T-helper 1 cell treated with Interleukin-12 subunit alpha and Interleukin-12 subunit beta and Interleukin-4 antibody, amounts not matched to agents 30 μg/mL and 1 μg/mL, for 36 hours (primary cell): ENCODE measurements around the gene HS3ST3B1.

Source experiments
- H3K27ac Mint-ChIP-seq: one replicate; pipeline ENCODE4 v1.8.0; 2021; ENCODE audit warnings: mild to moderate bottlenecking, mixed read lengths
- H3K27me3 Mint-ChIP-seq: one replicate; pipeline ENCODE4 v1.8.0; 2021; ENCODE audit warnings: low read depth, mixed read lengths
- H3K36me3 Mint-ChIP-seq: one replicate; pipeline ENCODE4 v1.8.0; 2021; ENCODE audit warnings: low read depth, mixed read lengths
- H3K4me1 Mint-ChIP-seq: one replicate; pipeline ENCODE4 v1.8.0; 2021; ENCODE audit warnings: low read depth, mixed read lengths
- H3K4me3 Mint-ChIP-seq: one replicate; pipeline ENCODE4 v1.8.0; 2021; ENCODE audit warnings: mild to moderate bottlenecking, moderate library complexity, mixed read lengths
- H3K9me3 Mint-ChIP-seq: one replicate; pipeline ENCODE4 v1.8.0; 2021; ENCODE audit warnings: mixed read lengths

Gene HS3ST3B1

DNA sequence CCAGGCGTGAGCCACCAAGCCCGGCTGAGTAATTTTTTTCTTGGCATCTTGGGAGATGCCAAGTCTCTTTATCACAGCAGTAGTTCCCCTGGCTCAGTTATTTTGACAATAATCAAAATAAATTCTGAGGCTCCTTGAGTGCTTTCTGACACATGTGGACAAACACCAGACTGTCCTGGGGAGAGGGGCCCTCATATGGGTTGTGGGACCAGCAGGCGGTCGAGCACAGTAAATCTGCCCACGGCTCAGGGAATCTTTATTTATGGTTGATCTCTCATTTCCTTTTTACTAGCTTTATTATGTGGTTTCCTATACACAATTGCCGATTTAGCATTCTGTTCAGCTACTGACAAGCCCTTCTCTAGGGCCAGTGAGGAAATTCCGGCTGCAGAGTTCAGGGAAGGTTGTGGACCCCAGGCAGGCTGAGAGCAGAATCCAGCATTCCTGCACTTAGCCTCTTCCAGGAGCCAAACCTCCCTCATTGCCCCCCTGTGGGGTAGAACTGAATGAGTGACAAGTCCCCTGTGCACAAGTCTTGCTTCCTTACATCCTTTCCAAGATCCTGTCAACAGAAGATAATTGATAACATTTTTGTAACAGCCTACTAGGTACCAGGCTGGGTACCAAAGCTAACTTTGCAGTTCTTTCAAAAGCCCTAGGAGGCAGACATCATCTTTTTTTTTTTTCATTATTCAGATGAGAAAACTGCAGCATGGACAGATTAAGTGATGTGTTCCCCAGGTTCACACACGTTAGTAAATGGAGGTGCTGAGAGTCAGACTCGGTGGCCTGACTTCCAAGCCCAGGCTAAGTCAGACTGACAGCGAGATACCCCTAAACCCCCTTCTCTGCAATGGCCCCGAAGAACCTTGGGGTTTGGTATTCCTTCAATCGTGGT is 40.2 kb downstream of the HS3ST3B1 start:
- H3K27me3 Mint-ChIP-seq: no peaks in the 10 kb centered on the region
- no peak overlapping the region for H3K4me3 Mint-ChIP-seq
- peak overlapping the region; percentile 26 for H3K27ac Mint-ChIP-seq
- peaks cover 26% of the 10 kb centered on the region for H3K36me3 Mint-ChIP-seq
- H3K4me1 Mint-ChIP-seq: peaks cover 33% of the 10 kb centered on the region
- no peaks in the 10 kb centered on the region for H3K9me3 Mint-ChIP-seq

DNA sequence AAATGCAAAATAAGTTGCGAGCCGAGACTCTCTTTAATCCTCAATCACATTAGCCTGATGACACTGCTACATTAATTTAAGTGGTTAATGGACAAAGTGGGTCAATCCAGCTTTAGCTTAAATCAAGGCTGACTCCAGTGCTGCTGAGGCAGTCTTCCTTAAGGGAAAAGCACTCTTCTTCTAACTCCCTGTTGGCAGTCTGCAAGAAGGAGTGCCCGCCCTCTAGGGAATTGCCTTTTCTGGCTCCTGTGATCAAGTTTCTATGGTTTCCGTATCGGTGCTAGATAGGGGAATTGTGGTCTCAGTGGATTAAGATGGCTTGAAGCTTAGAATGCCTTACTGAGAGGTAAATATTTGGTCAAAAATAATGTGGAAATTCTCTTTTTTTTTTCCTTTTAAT is 41.0 kb downstream of the HS3ST3B1 start:
- H3K27ac Mint-ChIP-seq: no peak overlapping the region
- peaks cover 33% of the 10 kb centered on the region for H3K36me3 Mint-ChIP-seq
- H3K9me3 Mint-ChIP-seq: no peaks in the 10 kb centered on the region
- H3K4me1 Mint-ChIP-seq: peaks cover 29% of the 10 kb centered on the region
- no peaks in the 10 kb centered on the region for H3K27me3 Mint-ChIP-seq
- H3K4me3 Mint-ChIP-seq: no peak overlapping the region

DNA sequence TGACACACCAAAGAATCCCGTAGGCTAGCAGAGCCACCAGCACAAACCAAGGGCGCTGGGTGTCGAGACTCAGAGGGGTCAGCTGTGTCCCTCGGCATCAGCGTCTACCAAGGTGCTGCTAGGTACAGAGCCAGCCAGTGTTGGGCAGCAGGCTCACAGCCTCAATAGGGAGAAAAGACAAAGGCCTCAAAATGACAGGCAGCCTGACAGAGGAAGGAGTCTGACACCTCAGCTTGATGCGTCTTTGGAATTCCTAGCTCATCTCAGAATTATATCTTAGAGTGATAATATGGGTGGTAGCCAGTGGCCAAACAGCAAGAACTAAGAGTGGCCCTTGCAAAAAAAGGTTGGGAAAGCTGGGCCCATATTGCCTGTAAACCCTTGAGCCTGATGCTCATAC is 45.9 kb downstream of the HS3ST3B1 start:
- no peak overlapping the region for H3K27ac Mint-ChIP-seq

DNA sequence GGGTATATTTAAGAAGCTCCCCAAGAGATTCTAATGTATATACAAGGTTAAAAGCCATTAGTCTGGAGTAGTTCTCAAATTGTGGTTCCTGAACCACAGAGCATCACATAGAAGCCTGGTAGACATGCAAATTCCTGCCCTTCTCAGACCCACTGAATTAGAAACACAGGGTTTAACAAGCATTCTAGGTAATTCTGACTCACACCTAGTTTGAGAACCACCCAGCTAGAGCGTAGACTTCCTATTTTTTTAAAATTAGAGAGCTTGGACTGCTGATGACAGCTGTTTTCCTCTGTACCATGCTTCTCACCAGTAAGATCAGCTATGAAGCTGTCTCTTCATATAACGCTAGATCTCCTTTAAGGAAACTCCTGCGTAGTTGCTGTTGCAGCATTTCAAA is 50.6 kb downstream of the HS3ST3B1 start:
- no peak overlapping the region for H3K4me3 Mint-ChIP-seq
- peaks cover 28% of the 10 kb centered on the region for H3K36me3 Mint-ChIP-seq
- H3K4me1 Mint-ChIP-seq: peaks cover 8% of the 10 kb centered on the region
- no peak overlapping the region for H3K27ac Mint-ChIP-seq
- H3K27me3 Mint-ChIP-seq: no peaks in the 10 kb centered on the region
- H3K9me3 Mint-ChIP-seq: no peaks in the 10 kb centered on the region

More for the DNA sequence above, 45.9 kb downstream of the HS3ST3B1 start:
- H3K27me3 Mint-ChIP-seq: no peaks in the 10 kb centered on the region
- peaks cover 9% of the 10 kb centered on the region for H3K4me1 Mint-ChIP-seq
- H3K36me3 Mint-ChIP-seq: peaks cover 41% of the 10 kb centered on the region
- no peak overlapping the region for H3K4me3 Mint-ChIP-seq
- no peaks in the 10 kb centered on the region for H3K9me3 Mint-ChIP-seq

DNA sequence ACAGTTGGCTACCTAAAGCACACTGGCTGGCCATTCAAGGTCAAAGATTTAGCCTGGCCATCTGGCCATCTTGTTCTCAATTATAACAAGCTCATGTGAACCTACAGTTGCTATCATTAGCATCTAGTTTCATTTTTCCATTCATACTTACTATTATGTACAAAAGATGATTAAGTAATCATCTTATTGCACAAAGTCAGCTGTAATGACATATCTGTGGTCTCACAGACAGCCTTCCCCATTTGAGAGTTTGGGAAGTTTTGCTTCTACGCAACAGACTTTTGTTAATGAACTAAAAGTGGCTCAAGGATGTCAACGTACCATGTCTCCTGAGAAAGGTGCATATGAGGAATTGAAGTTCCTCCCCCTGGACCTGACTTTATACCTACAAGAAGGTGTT is 51.3 kb downstream of the HS3ST3B1 start:
- Mint-ChIP-seq H3K4me3 (no peak overlapping the region), H3K27ac (no peak overlapping the region), H3K36me3 (peaks cover 24% of the 10 kb centered on the region)

DNA sequence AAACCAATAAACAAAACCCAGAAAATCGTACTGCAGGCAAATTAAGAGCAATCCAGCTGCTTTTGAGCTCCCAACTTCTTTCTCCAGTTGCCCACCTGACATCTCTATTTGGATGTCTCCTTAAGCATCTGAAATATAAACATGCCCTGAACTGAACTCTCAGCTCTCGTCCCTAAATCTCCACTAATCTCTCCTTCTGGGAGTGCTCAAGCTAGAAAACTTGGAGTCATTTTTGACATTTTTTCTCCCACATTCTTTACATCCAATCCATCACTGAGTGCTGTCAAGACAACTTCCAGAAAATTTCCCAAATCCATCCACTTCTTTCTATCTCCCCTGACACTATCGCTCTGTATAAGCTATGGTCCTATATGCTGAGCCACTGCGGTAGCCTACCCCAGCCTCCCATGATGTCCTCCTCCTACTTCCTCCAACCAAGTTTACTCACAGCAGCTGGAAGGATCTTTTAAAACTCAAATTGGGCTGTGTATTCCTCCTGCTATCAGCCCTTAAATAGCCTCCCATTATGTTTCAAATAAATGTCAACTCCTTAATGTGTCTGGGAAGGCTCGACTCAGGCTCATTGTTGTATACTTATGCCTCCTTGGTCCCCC is 53.1 kb downstream of the HS3ST3B1 start:
- Mint-ChIP-seq H3K36me3 (peaks cover 11% of the 10 kb centered on the region), H3K27me3 (no peaks in the 10 kb centered on the region), H3K4me1 (peaks cover 3% of the 10 kb centered on the region), H3K9me3 (no peaks in the 10 kb centered on the region), H3K4me3 (no peak overlapping the region), H3K27ac (no peak overlapping the region)

More for the DNA sequence above, 51.3 kb downstream of the HS3ST3B1 start:
- Mint-ChIP-seq H3K4me1 (peaks cover 5% of the 10 kb centered on the region), H3K27me3 (no peaks in the 10 kb centered on the region), H3K9me3 (no peaks in the 10 kb centered on the region)

DNA sequence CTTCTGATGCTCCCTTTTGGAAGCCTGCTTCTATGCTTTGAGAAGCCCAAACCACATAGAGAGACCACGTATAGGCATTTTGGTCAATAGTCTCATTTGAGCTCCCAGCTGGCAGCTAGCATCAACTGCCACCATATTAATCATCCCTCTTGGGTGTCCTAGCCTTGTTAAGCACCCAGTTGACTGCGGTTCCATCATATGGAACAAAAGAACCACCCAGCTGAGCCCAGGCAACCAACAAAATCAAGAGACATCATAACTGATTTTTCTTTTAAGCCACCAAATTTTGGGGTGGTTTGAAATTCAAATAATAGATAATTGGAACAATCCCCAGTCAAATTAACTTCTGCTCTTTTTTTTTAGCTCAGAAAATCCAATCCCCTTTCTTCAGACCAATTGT is 53.9 kb downstream of the HS3ST3B1 start:
- peaks cover 11% of the 10 kb centered on the region for H3K4me1 Mint-ChIP-seq
- no peaks in the 10 kb centered on the region for H3K9me3 Mint-ChIP-seq
- H3K4me3 Mint-ChIP-seq: no peak overlapping the region
- H3K27me3 Mint-ChIP-seq: no peaks in the 10 kb centered on the region
- H3K27ac Mint-ChIP-seq: no peak overlapping the region
- H3K36me3 Mint-ChIP-seq: peaks cover 7% of the 10 kb centered on the region

DNA sequence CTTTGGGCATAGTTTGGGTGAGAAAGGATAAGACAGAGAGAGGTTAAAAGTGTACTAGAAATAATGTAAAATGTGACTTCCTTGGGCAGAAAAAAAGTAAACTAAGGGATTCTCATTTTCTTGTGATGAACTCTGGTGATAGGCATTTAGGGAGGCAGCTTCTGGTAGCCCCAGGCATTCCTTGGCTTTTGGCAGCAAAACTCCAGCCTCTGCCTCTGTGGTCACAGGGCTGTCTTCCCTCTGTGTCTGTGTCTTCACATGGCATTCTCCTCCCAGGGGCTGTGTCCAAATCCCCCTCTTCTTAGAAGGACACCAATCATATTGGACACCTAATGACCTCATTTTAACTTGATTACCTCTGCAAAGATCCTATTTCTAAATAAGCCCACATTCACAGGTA is 54.7 kb downstream of the HS3ST3B1 start:
- H3K9me3 Mint-ChIP-seq: no peaks in the 10 kb centered on the region
- no peak overlapping the region for H3K27ac Mint-ChIP-seq

DNA sequence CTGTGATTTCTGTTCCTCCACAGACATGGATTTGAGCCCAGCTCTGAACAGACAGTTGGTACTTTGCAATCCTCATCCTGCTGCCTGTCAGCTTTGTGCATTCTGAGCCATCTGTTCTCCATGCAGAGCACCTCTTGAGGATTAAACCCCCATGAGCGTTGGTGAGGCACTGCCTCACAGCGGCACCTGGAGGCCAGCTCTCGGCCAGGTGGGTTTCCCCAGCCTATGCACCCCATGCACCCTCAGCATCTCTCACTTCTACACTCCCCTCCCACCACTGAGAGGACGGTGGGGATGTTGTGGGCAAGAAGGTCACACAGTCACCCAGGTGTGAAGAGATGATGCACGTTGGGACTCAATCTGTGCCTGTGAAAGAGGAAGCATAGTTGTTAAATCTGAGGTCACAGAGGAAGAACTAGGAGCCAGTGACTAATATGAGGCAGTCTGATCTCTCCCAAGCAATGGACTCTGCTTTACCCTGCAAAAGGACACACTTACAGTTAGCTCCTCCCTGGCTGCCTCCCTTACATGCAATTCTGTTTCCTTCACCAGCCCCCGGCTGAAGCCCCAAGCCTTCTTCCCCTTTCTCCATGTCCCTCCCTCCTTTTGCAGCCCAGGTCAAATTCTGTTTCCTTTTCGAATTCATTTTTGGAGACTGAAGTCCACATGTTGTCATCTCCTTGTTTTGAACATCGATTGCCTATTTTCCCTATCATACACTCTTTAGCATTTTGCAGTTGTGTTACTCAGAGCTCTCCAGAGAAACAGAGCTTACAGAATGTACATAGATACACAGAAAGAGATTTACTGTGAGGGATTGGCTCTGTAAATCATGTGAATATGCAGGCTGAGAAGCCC is 58.5 kb downstream of the HS3ST3B1 start:
- Mint-ChIP-seq H3K27ac (peak overlapping the region; percentile 1), H3K4me3 (no peak overlapping the region), H3K4me1 (peaks cover 8% of the 10 kb centered on the region), H3K36me3 (no peaks in the 10 kb centered on the region), H3K9me3 (no peaks in the 10 kb centered on the region), H3K27me3 (no peaks in the 10 kb centered on the region)

More for the DNA sequence above, 54.7 kb downstream of the HS3ST3B1 start:
- H3K36me3 Mint-ChIP-seq: peaks cover 2% of the 10 kb centered on the region
- H3K4me3 Mint-ChIP-seq: no peak overlapping the region
- H3K4me1 Mint-ChIP-seq: peaks cover 11% of the 10 kb centered on the region
- H3K27me3 Mint-ChIP-seq: no peaks in the 10 kb centered on the region

DNA sequence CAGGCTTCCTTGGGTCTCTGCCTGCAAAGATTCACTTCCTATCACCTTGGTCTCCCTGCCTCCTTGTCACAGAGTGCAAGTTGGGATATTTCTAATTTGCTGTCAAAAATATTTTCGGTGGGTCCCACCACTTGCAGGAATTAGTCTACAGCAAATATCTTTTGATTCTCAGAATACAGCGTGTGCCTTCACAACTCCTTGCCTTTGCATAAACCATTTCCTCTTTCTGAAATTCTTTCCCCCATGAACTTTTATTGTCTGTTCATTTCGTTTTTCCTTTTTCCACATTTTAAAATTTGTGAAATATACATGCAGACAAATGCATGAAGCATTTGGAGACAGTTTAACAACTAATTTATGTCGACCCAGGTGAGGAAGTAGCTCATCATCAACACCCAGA is 60.0 kb downstream of the HS3ST3B1 start:
- Mint-ChIP-seq H3K4me1 (peaks cover 8% of the 10 kb centered on the region), H3K36me3 (no peaks in the 10 kb centered on the region), H3K27me3 (no peaks in the 10 kb centered on the region), H3K4me3 (no peak overlapping the region), H3K27ac (no peak overlapping the region), H3K9me3 (no peaks in the 10 kb centered on the region)

DNA sequence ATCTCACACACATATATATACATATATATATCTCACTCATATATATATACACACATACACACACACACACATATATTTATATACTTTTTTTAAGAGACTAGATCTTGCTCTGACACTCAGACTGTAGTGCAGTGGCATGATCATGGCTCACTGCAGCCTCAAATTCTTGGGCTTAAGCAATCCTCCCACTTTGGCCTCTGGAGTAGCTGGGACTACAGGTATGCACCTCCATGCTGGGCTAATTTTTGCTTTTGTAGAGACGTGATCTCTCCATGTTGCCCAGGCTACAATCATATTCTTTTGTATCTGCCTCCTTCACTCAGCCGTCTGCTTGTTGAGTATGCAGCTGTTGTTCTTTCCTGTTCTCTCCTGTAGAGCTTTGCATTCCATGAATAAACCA is 60.6 kb downstream of the HS3ST3B1 start:
- H3K27me3 Mint-ChIP-seq: no peaks in the 10 kb centered on the region
- H3K27ac Mint-ChIP-seq: no peak overlapping the region
- no peak overlapping the region for H3K4me3 Mint-ChIP-seq
- H3K4me1 Mint-ChIP-seq: peaks cover 8% of the 10 kb centered on the region
- no peaks in the 10 kb centered on the region for H3K9me3 Mint-ChIP-seq
- no peaks in the 10 kb centered on the region for H3K36me3 Mint-ChIP-seq

DNA sequence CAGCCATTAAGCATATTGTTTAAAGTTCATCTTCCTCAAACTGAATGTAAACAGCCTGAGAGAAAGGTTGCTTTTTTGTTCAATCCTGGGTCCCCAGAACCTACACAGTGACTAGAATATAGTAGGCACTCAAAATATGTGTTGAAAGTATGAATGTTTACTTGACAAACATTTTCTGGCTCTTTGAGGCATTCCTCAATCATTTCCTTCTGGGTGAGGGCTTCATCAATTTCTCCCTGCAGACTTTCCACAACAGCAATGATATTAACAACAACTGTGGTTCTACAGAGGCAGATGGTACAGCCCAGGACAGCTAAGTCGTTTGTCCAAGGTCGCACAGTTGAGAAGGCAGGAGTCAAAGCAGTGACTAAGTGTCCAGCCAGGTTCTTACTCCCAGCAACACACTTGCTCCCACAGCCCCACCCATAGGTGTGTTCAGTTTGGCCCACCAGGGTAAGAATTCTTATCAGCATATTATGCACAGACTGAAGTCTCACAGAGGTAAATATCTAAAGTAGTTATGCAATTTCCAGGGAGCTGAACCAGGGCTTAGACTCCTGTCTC is 61.1 kb downstream of the HS3ST3B1 start:
- no peak overlapping the region for H3K27ac Mint-ChIP-seq
- H3K4me1 Mint-ChIP-seq: peaks cover 8% of the 10 kb centered on the region
- H3K36me3 Mint-ChIP-seq: no peaks in the 10 kb centered on the region
- H3K9me3 Mint-ChIP-seq: peaks cover 5% of the 10 kb centered on the region
- no peaks in the 10 kb centered on the region for H3K27me3 Mint-ChIP-seq
- H3K4me3 Mint-ChIP-seq: no peak overlapping the region

DNA sequence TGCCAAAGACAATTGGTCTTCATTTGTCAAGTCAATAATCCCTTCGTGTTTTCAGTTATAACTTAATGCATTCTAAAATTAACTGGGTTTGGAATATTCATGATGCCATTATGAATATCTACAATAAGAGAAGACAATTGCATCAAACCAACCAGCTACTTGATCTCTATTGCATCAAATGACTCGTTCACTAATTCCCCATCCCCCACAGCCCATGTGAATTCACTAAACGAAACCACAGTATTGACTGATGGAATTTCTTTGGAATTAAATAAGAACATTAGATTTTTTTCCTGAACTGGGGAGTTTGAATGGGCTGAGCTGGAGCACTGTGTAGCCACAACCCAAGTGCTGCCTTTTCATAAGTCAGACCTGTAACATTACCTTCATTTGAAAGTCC is 65.3 kb downstream of the HS3ST3B1 start:
- Mint-ChIP-seq H3K4me3 (no peak overlapping the region), H3K9me3 (peaks cover 5% of the 10 kb centered on the region), H3K27me3 (no peaks in the 10 kb centered on the region), H3K27ac (no peak overlapping the region), H3K36me3 (no peaks in the 10 kb centered on the region), H3K4me1 (no peaks in the 10 kb centered on the region)

DNA sequence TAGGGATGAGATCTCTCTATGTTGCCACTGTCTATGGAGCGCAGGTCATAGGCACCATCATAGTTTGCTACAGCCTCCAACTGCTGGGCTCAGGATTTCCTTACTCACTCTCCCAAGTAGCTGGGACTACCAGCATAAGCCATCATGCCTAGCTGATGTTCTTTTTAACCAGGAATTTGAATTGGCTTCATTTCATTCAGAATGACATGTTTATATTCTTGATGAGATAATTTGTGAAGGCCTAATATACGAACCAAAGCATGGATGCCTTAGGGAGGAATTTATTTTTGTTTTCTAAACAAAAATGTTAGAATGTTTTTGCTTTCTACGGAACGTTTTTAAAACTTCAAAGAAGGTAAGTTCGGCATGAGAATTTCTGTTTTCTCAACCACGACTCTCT is 71.6 kb downstream of the HS3ST3B1 start:
- Mint-ChIP-seq H3K36me3 (no peaks in the 10 kb centered on the region), H3K4me1 (no peaks in the 10 kb centered on the region), H3K27me3 (peaks cover 6% of the 10 kb centered on the region), H3K27ac (no peak overlapping the region), H3K9me3 (no peaks in the 10 kb centered on the region), H3K4me3 (no peak overlapping the region)
